Stimulated activated CD4-positive, alpha-beta T cell treated with anti-CD3 and anti-CD28 coated beads, TNF-alpha, amount 100 ng/mL, for 4 hours (primary cell): ENCODE data around the gene GJA1.
"Not testable (repeated sequence)": the region's sequence is repeated elsewhere in the genome, so short reads cannot be mapped to it uniquely, and the experiment has no call there.

Source experiments
- DNase-seq, 3 experiments: peaks; one replicate each; pipeline ENCODE4 v3.0.0-alpha.2; 2020; ENCODE audit warnings: low read depth in 3 of 3

Gene GJA1

GRCh38 chr6:121436960-121437850, 1.8 kb downstream of the GJA1 start:
- no peak for DNase-seq

GRCh38 chr6:121437851-121438651, 2.6 kb downstream of the GJA1 start:
- no peak for DNase-seq

GRCh38 chr6:121438869-121439268, 3.4 kb downstream of the GJA1 start:
- DNase-seq: no peak

GRCh38 chr6:121439475-121439874, 4.0 kb downstream of the GJA1 start:
- no peak for DNase-seq

- no peak for DNase-seq
These were observed 4.5 kb downstream of the GJA1 start for GRCh38 chr6:121439926-121440325.

GRCh38 chr6:121441477-121441876, 6.0 kb downstream of the GJA1 start:
- DNase-seq: no peak

GRCh38 chr6:121442576-121442975, 7.1 kb downstream of the GJA1 start:
- no peak for DNase-seq

GRCh38 chr6:121443971-121444541, 8.6 kb downstream of the GJA1 start:
- no peak for DNase-seq

GRCh38 chr6:121446705-121447104, 11.3 kb downstream of the GJA1 start:
- not testable (repeated sequence) for DNase-seq

- not testable (repeated sequence) for DNase-seq
These were observed 12.3 kb downstream of the GJA1 start for GRCh38 chr6:121447746-121448145.

- not testable (repeated sequence) for DNase-seq
These were observed 13.1 kb downstream of the GJA1 start for GRCh38 chr6:121448528-121448927.

- no peak for DNase-seq
These were observed 13.9 kb downstream of the GJA1 start for GRCh38 chr6:121449331-121449730.

- DNase-seq: no peak
These were observed 14.8 kb downstream of the GJA1 start for GRCh38 chr6:121450242-121450641.

GRCh38 chr6:121451250-121451649, 15.8 kb downstream of the GJA1 start:
- no peak for DNase-seq

GRCh38 chr6:121453191-121453590, 17.7 kb downstream of the GJA1 start:
- no peak for DNase-seq

- DNase-seq: no peak
These were observed 24.7 kb downstream of the GJA1 start for GRCh38 chr6:121460170-121460569.

GRCh38 chr6:121463087-121463486, 27.6 kb downstream of the GJA1 start:
- DNase-seq: no peak

- no peak for DNase-seq
These were observed 29.7 kb downstream of the GJA1 start for GRCh38 chr6:121465101-121465500.

GRCh38 chr6:121479486-121480098, 44.1 kb downstream of the GJA1 start:
- DNase-seq: no peak

- DNase-seq: no peak
These were observed 44.8 kb downstream of the GJA1 start for GRCh38 chr6:121480099-121480713.

- DNase-seq: no peak
These were observed 46.7 kb downstream of the GJA1 start for GRCh38 chr6:121482004-121482693.
